ENCODE measurements around the gene RPP30. TPM values are rescaled to one million over a fixed set of nuclear protein-coding genes. Genes with fewer than 3 reads are reported as not detected.

Gene RPP30
- total RNA-seq, 1 donor from 2014 or later: 85.5 TPM

DNA sequence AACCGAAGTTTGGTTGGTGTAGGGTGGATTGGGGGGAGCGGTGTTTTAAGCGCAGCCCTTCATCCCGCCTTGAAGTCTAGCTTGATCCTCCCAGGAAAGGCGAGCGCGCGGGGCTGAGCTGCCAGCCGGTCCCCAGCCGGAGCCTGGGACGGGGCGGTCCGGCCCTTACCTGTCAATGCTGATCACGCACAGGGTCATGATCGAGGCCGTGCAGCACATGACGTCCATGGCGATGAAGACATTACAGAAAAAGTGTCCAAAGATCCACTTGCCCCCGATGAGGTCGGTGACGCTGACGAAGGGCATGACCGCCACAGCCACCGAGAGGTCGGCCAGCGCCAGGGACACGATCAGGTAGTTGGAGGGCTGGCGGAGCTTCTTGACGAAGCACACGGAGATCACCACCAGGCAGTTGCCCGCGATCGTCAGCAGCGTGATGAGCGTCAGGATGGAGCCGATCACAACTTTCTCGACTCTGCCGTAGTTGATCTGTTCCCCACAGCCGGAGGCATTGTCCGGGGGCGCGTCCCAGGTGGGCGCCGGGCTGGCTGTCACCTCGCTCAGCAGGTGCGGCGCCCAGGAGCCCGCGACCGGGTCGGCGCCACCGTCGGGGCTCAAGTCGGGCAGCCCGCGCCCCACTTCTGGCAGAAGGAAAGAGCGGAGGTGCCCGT lies 14.7 kb upstream of the RPP30 start:
- Histone ChIP-seq H3F3A (ENCODE audit: low read depth) (peaks cover 11% of the 10 kb centered on the region), H3K9ac (no peak overlapping the region), H3K4me2 (peak overlapping the region; percentile 93), H4K20me1 (ENCODE audit: low read depth) (no peaks in the 10 kb centered on the region), H3K79me2 (ENCODE audit: low read depth) (no peaks in the 10 kb centered on the region), H3K4me3 (peak overlapping the region; percentile 84), H3K36me3 (no peaks in the 10 kb centered on the region), H3K9me3 (ENCODE audit: low read depth) (no peaks in the 10 kb centered on the region), H3K4me1 (no peaks in the 10 kb centered on the region), H3K27ac (no peak overlapping the region), H2AFZ (replicated peaks) (peak overlapping the region; percentile 91), H3K27me3 (peaks cover 57% of the 10 kb centered on the region)
- H3K9me3 Mint-ChIP-seq: peaks cover 2% of the 10 kb centered on the region
- H3K27ac Mint-ChIP-seq: no peak overlapping the region
- peak; percentile 32 for DNase-seq (ENCODE audit: low spot score)
- TF ChIP-seq EZH2 (IDR thresholded peaks at IDR 0.05) (peak; percentile 88), EZH2phosphoT487 (IDR thresholded peaks at IDR 0.05) (peak; percentile 66)
- TF ChIP-seq, protein P1, sequence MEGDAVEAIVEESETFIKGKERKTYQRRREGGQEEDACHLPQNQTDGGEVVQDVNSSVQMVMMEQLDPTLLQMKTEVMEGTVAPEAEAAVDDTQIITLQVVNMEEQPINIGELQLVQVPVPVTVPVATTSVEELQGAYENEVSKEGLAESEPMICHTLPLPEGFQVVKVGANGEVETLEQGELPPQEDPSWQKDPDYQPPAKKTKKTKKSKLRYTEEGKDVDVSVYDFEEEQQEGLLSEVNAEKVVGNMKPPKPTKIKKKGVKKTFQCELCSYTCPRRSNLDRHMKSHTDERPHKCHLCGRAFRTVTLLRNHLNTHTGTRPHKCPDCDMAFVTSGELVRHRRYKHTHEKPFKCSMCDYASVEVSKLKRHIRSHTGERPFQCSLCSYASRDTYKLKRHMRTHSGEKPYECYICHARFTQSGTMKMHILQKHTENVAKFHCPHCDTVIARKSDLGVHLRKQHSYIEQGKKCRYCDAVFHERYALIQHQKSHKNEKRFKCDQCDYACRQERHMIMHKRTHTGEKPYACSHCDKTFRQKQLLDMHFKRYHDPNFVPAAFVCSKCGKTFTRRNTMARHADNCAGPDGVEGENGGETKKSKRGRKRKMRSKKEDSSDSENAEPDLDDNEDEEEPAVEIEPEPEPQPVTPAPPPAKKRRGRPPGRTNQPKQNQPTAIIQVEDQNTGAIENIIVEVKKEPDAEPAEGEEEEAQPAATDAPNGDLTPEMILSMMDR (IDR thresholded peaks at IDR 0.05): no peak
- H3K36me3 Mint-ChIP-seq: no peaks in the 10 kb centered on the region
- H3K27me3 Mint-ChIP-seq (ENCODE audit: insufficient read depth, low read depth): peaks cover 25% of the 10 kb centered on the region
- peaks cover 7% of the 10 kb centered on the region for H3K4me1 Mint-ChIP-seq
- H3K4me3 Mint-ChIP-seq: peak overlapping the region; percentile 93

DNA sequence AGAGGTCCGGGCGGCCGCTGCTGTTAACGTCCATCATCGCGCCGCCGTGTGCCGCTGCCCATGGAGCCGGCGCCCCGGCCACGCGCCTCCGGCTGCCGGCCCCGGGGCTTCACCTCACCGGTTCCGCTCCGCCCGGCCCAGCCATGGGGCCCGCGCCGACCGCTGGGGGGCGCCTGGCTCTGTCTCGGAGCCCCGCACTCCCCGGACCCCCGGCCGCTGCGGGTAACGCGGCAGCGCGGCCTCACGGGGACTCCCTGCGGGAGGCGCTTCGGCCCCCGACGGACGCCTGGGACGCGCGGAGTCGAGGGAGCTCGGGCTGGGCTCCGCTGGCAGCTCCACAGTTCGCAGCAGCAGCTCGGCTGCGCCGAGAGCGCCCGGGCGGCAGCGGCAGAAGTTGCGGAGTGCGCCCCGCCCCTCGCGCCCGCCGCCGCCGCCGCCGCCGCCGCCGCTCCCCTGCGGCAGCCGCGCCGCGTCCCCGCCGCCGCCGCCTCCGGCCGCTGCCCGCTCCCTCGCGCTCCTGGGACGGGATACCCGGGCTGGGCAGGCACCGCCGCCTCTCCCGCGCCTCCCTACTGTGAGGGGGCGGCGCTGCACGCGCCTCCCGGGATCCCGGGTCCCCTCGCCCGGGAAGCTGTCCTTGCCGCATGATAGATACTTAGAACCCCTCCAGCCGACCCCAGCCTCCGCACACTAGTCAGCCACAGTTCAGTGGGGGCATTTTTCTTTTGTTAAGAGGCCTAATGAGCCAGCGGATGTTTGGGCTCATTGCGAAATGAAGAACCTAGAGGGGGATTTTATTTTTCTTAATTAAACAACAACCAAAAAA lies 13.9 kb upstream of the RPP30 start, which contains the start of gene HTR7:
Gene HTR7 (minus strand): TSS at position 405 of the 826 bp plus-strand sequence. CDS start 368 bp downstream, at position 37.
- Mint-ChIP-seq H3K4me1 (peaks cover 7% of the 10 kb centered on the region), H3K27me3 (ENCODE audit: insufficient read depth, low read depth) (peaks cover 25% of the 10 kb centered on the region), H3K36me3 (no peaks in the 10 kb centered on the region), H3K27ac (no peak within 1 kb of the TSS), H3K9me3 (no peaks in the 10 kb centered on the region), H3K4me3 (peak within 1 kb of the TSS; percentile 93)
- peak; percentile 85 for DNase-seq (ENCODE audit: low spot score)
- Histone ChIP-seq H3K36me3 (no peaks in the 10 kb centered on the region), H3K27me3 (peaks cover 57% of the 10 kb centered on the region), H3K27ac (no peak within 1 kb of the TSS), H3K9ac (no peak within 1 kb of the TSS), H2AFZ (replicated peaks) (peak within 1 kb of the TSS; percentile 94), H3K4me3 (peak within 1 kb of the TSS; percentile 84), H3F3A (ENCODE audit: low read depth) (peaks cover 11% of the 10 kb centered on the region), H3K9me3 (ENCODE audit: low read depth) (no peaks in the 10 kb centered on the region), H3K79me2 (ENCODE audit: low read depth) (no peaks in the 10 kb centered on the region), H3K4me1 (no peaks in the 10 kb centered on the region), H3K4me2 (peak within 1 kb of the TSS; percentile 93), H4K20me1 (ENCODE audit: low read depth) (no peaks in the 10 kb centered on the region)
- TF ChIP-seq EZH2 (IDR thresholded peaks at IDR 0.05) (peak; percentile 43), EZH2phosphoT487 (IDR thresholded peaks at IDR 0.05) (no peak)
- TF ChIP-seq, protein P1 (IDR thresholded peaks at IDR 0.05): peak; percentile 70

DNA sequence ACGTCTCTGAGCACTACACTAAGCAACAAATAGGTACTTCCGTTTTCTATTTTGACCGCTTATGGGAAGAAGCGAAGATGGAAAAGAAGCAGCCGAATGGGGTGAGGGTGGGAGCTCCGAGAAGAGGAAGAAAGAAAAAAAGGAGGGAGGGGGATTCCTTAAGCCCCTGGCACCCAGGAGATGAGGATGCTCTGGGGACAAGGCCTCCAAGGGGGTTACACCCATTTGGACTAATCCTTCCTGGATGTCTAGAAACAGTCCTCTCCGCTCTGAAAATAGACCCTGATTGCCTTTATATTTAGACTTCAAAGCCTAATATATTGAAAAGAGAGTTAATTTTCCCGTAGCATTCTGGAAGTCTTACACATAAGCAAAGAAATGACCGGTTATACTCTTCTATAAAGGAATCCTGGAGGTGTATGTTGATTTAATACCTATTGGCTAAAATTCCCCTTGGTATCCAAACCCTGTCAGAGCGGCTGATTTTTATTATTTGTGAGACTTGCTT lies 13.3 kb upstream of the RPP30 start:
- no peaks in the 10 kb centered on the region for H3K9me3 ChIP-seq (ENCODE audit: low read depth)
- TF ChIP-seq EZH2phosphoT487 (IDR thresholded peaks at IDR 0.05) (no peak), EZH2 (IDR thresholded peaks at IDR 0.05) (no peak)
- TF ChIP-seq, protein P1 (IDR thresholded peaks at IDR 0.05): no peak
- peak overlapping the region; percentile 90 for H3K4me3 Mint-ChIP-seq
- no peaks in the 10 kb centered on the region for H3K36me3 Mint-ChIP-seq
- peaks cover 7% of the 10 kb centered on the region for H3K4me1 Mint-ChIP-seq
- H3K27me3 ChIP-seq: peaks cover 57% of the 10 kb centered on the region
- H3F3A ChIP-seq (ENCODE audit: low read depth): peaks cover 11% of the 10 kb centered on the region
- no peaks in the 10 kb centered on the region for H3K9me3 Mint-ChIP-seq
- no peaks in the 10 kb centered on the region for H3K4me1 ChIP-seq
- peaks cover 25% of the 10 kb centered on the region for H3K27me3 Mint-ChIP-seq (ENCODE audit: insufficient read depth, low read depth)
- H2AFZ ChIP-seq (replicated peaks): peak overlapping the region; percentile 94
- H3K4me3 ChIP-seq: peak overlapping the region; percentile 84
- no peaks in the 10 kb centered on the region for H4K20me1 ChIP-seq (ENCODE audit: low read depth)
- peak overlapping the region; percentile 93 for H3K4me2 ChIP-seq
- no peak overlapping the region for H3K27ac ChIP-seq
- H3K79me2 ChIP-seq (ENCODE audit: low read depth): no peaks in the 10 kb centered on the region
- H3K9ac ChIP-seq: no peak overlapping the region
- H3K27ac Mint-ChIP-seq: no peak overlapping the region
- no peaks in the 10 kb centered on the region for H3K36me3 ChIP-seq
- peak; percentile 9 for DNase-seq (ENCODE audit: low spot score)
